Stimulated activated naive CD8-positive, alpha-beta T cell treated with anti-CD3 and anti-CD28 coated beads, Interleukin-15, Interleukin-2, amounts not matched to agents 100 ng/mL and 50 ng/mL, for 24 hours (primary cell): ENCODE measurements around the gene RPL3.
"Not testable (repeated sequence)": the region's sequence is repeated elsewhere in the genome, so short reads cannot be mapped to it uniquely, and the experiment has no call there.

Experiments used
- H3K27ac Mint-ChIP-seq: one replicate; pipeline ENCODE4 v1.8.0; 2021; ENCODE audit warnings: mild to moderate bottlenecking, mixed read lengths
- H3K27me3 Mint-ChIP-seq: one replicate; pipeline ENCODE4 v1.8.0; 2021; ENCODE audit warnings: mixed read lengths
- H3K36me3 Mint-ChIP-seq: one replicate; pipeline ENCODE4 v1.8.0; 2021; ENCODE audit warnings: low read depth, mixed read lengths
- H3K4me1 Mint-ChIP-seq: one replicate; pipeline ENCODE4 v1.8.0; 2021; ENCODE audit warnings: low read depth, mixed read lengths
- H3K4me3 Mint-ChIP-seq: one replicate; pipeline ENCODE4 v1.8.0; 2021; ENCODE audit warnings: mild to moderate bottlenecking, mixed read lengths
- H3K9me3 Mint-ChIP-seq: one replicate; pipeline ENCODE4 v1.8.0; 2021; ENCODE audit warnings: mixed read lengths

RPL3 gene

DNA sequence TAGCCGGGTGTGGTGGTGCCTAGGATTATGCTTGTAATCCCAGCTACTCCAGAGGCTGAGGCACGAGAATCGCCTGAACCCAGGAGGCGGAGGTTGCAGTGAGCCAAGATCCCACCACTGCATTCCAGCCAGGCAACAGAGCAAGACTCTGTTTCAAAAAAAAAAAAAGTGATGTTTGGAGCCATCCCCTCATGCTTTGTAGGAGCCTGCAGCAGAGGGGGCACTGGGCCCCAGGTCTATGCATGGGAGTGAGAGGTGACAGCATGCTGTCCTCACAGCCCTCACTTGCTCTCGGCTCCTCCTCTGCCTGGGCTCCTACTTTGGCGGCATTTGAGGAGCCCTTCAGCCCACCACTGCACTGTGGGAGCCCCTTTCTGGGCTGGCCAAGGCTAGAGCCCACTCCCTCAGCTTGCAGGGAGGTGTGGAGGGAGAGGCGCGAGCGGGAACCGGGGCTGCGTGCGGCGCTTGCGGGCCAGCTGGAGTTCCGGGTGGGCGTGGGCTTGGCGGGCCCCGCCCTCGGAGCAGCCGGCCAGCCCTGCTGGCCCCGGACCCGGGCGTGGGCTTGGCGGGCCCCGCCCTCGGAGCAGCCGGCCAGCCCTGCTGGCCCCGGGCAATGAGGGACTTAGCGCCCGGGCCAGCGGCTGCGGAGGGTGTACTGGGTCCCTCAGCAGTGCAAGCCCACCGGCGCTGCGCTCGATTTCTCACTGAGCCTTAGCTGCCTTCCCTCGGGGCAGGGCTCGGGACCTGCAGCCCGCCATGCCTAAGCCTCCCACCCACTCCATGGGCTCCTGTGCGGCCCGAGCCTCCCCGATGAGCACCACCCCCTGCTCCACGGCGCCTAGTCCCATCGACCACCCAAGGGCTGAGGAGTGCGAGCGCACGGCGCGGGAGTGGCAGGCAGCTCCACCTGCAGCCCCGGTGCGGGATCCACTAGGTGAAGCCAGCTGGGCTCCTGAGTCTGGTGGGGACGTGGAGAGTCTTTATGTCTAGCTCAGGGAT is 38.0 kb upstream of the RPL3 start:
- not testable (repeated sequence) for H3K9me3 Mint-ChIP-seq, H3K4me1 Mint-ChIP-seq, H3K27ac Mint-ChIP-seq, H3K27me3 Mint-ChIP-seq, H3K36me3 Mint-ChIP-seq, H3K4me3 Mint-ChIP-seq

DNA sequence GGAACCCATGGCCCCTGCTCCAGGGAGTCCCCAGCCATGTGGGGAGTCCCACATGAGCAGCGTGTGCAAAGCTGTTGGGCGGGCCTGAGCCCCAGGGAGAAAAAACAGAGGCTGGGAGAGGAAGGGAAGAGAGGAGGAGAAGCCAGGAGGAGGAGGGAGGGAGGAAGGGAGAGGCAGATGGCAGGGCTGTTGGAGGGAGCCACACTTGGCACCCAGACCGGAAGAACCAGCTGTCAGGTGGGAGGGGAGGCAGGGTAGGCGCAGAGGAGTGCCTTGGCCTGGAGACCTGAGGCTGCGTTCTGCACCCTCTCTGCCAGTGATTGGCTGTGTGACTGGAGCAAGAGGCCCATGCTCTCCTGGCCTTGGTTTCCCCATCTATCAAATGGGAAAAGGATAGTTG is 37.0 kb upstream of the RPL3 start:
- Mint-ChIP-seq H3K27me3 (no peaks in the 10 kb centered on the region), H3K27ac (no peak overlapping the region), H3K4me1 (peaks cover 9% of the 10 kb centered on the region), H3K9me3 (no peaks in the 10 kb centered on the region), H3K4me3 (no peak overlapping the region), H3K36me3 (no peaks in the 10 kb centered on the region)

GRCh38 chr22:39355805-39356204 is 36.4 kb upstream of the RPL3 start:
- H3K27me3 Mint-ChIP-seq, H3K36me3 Mint-ChIP-seq, H3K4me3 Mint-ChIP-seq, H3K9me3 Mint-ChIP-seq, H3K27ac Mint-ChIP-seq: not testable (repeated sequence)
- peaks cover 15% of the 10 kb centered on the region for H3K4me1 Mint-ChIP-seq

- peaks cover 21% of the 10 kb centered on the region for H3K4me1 Mint-ChIP-seq
- no peak overlapping the region for H3K27ac Mint-ChIP-seq
- no peak overlapping the region for H3K4me3 Mint-ChIP-seq
These were observed 35.7 kb upstream of the RPL3 start for GRCh38 chr22:39355080-39355479.

DNA sequence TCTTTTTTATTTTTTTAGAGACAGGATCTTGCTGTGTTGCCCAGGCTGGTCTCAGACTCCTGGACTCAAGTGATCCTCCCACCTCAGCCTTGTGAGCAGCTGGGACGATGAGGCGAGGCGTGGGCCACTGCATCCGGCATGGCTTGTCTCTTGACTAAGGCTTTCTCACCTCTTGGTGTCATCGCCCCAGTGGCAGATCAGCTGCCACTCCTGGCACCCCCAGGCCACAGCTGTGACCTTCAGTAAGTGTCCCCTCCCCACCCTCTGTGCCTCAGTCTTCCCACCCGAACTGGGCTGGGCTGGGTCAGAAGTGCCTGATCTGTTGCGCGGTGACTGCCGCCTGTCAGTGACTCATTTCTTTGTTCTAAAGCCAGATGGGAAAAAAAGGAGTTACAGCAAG is 33.9 kb upstream of the RPL3 start:
- H3K27ac Mint-ChIP-seq, result no peak overlapping the region
- H3K9me3 Mint-ChIP-seq, result no peaks in the 10 kb centered on the region
- H3K36me3 Mint-ChIP-seq, result no peaks in the 10 kb centered on the region
- H3K4me1 Mint-ChIP-seq, result peaks cover 30% of the 10 kb centered on the region
- H3K4me3 Mint-ChIP-seq, result no peak overlapping the region
- no peaks in the 10 kb centered on the region for H3K27me3 Mint-ChIP-seq

More at GRCh38 chr22:39355080-39355479, 35.7 kb upstream of the RPL3 start:
- Mint-ChIP-seq H3K36me3 (no peaks in the 10 kb centered on the region), H3K9me3 (no peaks in the 10 kb centered on the region), H3K27me3 (no peaks in the 10 kb centered on the region)

DNA sequence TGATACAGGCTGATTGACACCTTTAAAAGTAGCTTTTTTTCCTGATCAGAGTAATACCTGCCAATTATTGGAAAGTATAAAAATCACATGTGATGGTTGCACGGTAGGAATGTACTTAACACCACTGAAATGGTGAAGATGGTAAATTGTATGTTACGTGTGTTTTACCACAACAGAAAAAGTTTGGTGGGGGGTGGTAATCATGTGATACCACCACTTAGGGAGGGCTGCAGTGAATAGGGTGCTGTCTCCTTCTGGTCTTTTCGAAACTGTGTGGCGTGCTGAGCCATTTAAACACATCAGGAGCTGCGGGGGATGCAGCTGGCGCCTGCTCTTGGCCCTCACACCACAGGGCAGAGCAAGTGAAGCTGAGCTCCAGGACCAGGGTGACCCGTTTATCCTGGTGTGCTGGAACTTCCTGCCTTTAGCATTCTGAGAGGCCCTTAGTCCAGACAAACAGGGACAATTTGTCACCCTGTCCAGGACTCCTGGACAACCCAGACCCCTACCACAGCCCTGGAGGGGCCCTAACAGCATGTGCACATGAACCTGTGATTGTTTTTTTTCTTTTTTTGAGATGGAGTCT is 33.0 kb upstream of the RPL3 start:
- H3K4me3 Mint-ChIP-seq, result no peak overlapping the region
- H3K27ac Mint-ChIP-seq, result no peak overlapping the region

GRCh38 chr22:39351689-39352214 is 32.3 kb upstream of the RPL3 start:
- Mint-ChIP-seq H3K27ac (peak overlapping the region; percentile 76), H3K4me3 (peak overlapping the region; percentile 35), H3K9me3 (no peaks in the 10 kb centered on the region), H3K4me1 (peaks cover 30% of the 10 kb centered on the region), H3K27me3 (no peaks in the 10 kb centered on the region), H3K36me3 (no peaks in the 10 kb centered on the region)

More for the DNA sequence above, 33.0 kb upstream of the RPL3 start:
- Mint-ChIP-seq H3K4me1 (peaks cover 30% of the 10 kb centered on the region), H3K36me3 (no peaks in the 10 kb centered on the region), H3K27me3 (no peaks in the 10 kb centered on the region), H3K9me3 (no peaks in the 10 kb centered on the region)

DNA sequence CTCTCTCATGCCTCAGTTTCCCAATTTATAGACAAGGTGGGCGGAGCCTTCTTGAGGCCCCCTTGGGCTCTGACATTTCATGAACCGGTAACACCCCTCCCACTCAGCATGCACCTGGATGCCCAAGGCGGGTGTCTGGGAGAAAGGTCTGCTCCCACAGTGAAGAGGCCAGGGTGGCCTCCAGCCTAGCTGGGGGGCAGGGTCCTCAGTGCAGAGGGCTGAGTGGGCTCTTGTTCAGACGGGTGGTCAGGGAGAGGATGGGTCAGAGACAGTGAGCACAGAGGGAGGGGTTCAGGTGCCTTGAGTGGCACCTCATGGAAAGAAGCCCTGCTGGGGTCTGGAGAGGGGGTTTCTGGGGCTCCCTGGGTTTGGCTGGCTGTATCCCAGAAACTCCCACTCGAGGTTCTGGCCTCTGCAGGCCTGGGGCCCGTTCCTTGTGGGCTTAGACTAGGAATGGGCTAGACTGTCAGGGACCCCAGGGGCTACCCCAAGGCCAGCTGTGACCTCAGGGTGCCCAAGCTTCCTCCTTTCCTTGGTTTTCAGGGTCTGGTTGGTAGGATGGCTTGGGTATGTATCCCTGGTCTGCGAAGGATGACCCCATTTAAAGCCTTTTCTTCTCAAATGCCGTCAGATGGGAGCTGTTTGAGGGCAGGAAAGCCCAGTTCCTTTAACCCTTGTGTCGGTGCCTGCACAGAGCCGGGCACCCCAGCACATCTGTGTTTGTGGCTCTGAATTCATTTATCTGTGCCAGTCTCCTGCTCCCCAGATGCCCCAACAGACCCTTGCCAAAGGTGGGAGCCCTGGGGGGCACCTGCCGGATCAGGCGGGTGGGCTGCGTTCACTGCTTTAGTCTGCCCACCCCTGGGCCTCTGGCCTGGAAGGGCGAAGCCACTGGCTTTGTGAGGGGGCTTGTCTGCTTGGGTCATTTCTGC is 31.6 kb upstream of the RPL3 start:
- Mint-ChIP-seq H3K4me1 (peaks cover 30% of the 10 kb centered on the region), H3K9me3 (no peaks in the 10 kb centered on the region), H3K27ac (peak overlapping the region; percentile 58), H3K27me3 (no peaks in the 10 kb centered on the region), H3K36me3 (no peaks in the 10 kb centered on the region), H3K4me3 (peak overlapping the region; percentile 71)

- Mint-ChIP-seq H3K27ac (peak within 1 kb of the TSS; percentile 49), H3K4me3 (peak within 1 kb of the TSS; percentile 85), H3K27me3 (no peaks in the 10 kb centered on the region), H3K4me1 (peaks cover 30% of the 10 kb centered on the region), H3K36me3 (no peaks in the 10 kb centered on the region), H3K9me3 (no peaks in the 10 kb centered on the region)
These were observed 30.7 kb upstream of the RPL3 start, which contains the start of gene SYNGR1 for GRCh38 chr22:39349967-39350726. Gene SYNGR1 (plus strand): TSS chr22:39349991. CDS start chr22:39350011, 20 bp downstream.

DNA sequence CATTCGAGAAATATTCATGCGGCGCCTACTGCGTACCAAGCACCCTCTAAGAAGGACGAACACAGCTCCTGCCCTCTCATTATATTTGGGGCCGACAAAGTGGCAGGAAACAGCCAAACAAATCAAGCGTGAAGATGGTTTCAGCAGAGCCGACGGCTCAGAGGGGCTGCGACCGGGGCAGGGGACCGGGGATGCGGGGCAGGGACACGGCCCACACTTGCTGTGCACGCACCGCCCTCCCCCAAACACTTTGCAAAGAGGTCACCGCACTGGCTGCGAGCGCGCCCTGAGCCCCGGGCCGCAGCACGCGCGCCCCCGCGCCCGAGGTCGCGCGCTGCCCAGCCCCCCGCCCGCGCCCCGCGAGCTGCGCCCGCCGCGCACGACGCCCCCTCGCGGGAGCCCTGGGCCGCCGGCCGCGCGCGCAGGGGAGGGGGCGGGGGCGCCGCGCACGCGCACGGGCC is 30.1 kb upstream of the RPL3 start:
- Mint-ChIP-seq H3K36me3 (no peaks in the 10 kb centered on the region), H3K27ac (peak overlapping the region; percentile 49), H3K4me1 (peaks cover 30% of the 10 kb centered on the region), H3K4me3 (peak overlapping the region; percentile 85), H3K27me3 (no peaks in the 10 kb centered on the region), H3K9me3 (no peaks in the 10 kb centered on the region)

DNA sequence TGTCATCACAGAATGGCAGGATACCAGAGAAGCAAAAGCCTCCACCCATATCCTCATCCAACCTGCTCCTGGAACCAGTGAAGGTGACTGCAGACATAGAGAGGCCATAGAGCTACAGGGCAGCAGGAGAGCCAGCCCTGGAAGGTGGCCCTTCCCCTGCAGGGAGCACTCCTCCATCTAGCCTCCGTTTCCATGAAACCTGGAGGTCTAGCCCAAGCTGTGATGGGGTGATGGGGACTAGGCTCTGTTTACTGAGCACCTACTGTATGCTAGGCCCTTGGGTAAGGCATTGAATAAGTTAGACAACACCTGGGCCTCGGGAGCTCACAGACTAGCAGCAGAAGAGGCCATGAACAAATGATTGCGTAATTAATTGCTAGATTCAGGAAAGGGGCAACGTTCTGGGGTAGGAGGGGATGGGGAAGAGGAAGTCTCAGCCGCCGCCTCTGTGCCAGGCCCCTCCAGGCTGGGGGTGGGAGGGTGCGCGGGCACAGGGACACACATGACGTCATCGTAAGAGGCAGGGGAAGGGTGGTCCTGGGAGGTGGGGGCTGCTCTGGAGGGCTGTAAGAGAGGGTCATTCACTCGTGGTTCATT is 29.6 kb upstream of the RPL3 start:
- peaks cover 30% of the 10 kb centered on the region for H3K4me1 Mint-ChIP-seq
- no peaks in the 10 kb centered on the region for H3K36me3 Mint-ChIP-seq
- H3K27ac Mint-ChIP-seq, result peak overlapping the region; percentile 49
- H3K27me3 Mint-ChIP-seq, result peaks cover 1% of the 10 kb centered on the region
- no peaks in the 10 kb centered on the region for H3K9me3 Mint-ChIP-seq
- peak overlapping the region; percentile 85 for H3K4me3 Mint-ChIP-seq

DNA sequence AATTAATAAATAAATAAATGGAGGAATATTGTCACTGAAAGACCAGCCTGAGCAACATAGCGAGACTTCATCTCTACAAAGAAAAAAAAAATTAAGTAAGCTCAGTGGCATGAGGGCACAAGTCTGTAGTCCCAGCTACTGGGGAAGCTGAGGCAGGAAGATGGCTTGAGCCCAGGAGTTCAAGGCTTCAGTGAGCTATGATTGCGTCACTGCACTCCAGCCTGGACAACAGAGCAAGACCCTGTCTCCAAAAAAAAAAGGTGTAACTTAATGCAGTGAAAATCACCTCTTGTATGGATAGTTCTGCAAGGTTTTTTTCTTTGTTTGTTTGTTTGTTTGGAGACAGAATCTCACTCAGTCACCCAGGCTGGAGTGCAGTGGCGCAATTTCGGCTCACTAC is 25.8 kb upstream of the RPL3 start:
- peaks cover 8% of the 10 kb centered on the region for H3K27me3 Mint-ChIP-seq
- peaks cover 15% of the 10 kb centered on the region for H3K4me1 Mint-ChIP-seq
- H3K9me3 Mint-ChIP-seq, result no peaks in the 10 kb centered on the region
- H3K36me3 Mint-ChIP-seq, result no peaks in the 10 kb centered on the region
- no peak overlapping the region for H3K27ac Mint-ChIP-seq
- H3K4me3 Mint-ChIP-seq, result no peak overlapping the region

GRCh38 chr22:39344046-39344390 is 24.6 kb upstream of the RPL3 start:
- H3K9me3 Mint-ChIP-seq, result no peaks in the 10 kb centered on the region
- H3K27me3 Mint-ChIP-seq, result peaks cover 8% of the 10 kb centered on the region
- no peak overlapping the region for H3K4me3 Mint-ChIP-seq
- peaks cover 9% of the 10 kb centered on the region for H3K4me1 Mint-ChIP-seq
- H3K36me3 Mint-ChIP-seq, result no peaks in the 10 kb centered on the region
- H3K27ac Mint-ChIP-seq, result no peak overlapping the region
